ENCODE data around the gene TFCP2L1.
"Not testable (repeated sequence)": the region's sequence is repeated elsewhere in the genome, so short reads cannot be mapped to it uniquely, and the experiment has no call there.

Gene TFCP2L1

GRCh38 chr2:121228521-121228920, 56.5 kb downstream of the TFCP2L1 start:
- no peaks in the 10 kb centered on the region for H3K36me3 ChIP-seq (ENCODE audit: control insufficient read depth, insufficient read depth, low read length)
- no peak overlapping the region for H3K4me3 ChIP-seq (ENCODE audit: low read depth, low read length)
- no peak overlapping the region for H3K9ac ChIP-seq (ENCODE audit: low read depth, low read length)
- no peaks in the 10 kb centered on the region for H3K27me3 ChIP-seq (ENCODE audit: control insufficient read depth, insufficient read depth, low read length)
- H3K4me1 ChIP-seq (ENCODE audit: control insufficient read depth, insufficient read depth, low read length) = no peaks in the 10 kb centered on the region
- no peaks in the 10 kb centered on the region for H3K9me3 ChIP-seq (ENCODE audit: control insufficient read depth, insufficient read depth, low read length)

DNA sequence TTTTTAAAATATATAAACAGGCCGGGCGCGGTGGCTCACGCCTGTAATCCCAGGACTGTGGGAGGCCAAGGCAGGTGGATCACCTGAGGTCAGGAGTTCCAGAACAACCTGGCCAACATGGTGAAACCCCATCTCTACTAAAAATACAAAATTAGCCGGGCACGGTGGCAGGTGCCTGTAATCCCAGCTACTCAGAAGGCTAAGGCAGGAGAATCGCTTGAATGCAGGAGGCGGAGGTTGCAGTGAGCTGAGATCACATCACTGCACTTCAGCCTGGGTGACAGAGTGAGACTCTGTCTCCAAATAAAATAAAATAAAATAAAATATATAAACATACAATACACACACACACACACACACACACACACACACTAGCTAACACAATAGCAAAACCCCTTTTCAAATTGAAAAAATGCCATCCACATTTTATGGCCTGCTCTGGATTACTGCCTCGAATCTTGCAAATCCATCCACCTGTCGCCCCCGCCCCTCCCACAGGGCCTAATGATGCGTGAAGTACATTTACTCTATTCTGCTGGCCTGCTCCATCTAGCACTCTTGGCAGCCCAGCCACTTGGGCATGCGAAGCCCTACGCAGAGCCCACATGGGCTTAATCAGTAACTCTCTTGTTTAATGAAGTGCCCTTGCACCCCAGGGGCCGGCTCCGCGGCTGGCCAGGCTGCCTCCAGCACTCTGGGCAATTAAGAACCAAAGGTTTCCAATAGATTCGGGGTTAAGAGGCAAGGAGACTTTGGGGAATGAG, 57.4 kb downstream of the TFCP2L1 start:
- H3K9me3 ChIP-seq (ENCODE audit: control insufficient read depth, insufficient read depth, low read length); H3K9ac ChIP-seq (ENCODE audit: low read depth, low read length); H3K27me3 ChIP-seq (ENCODE audit: control insufficient read depth, insufficient read depth, low read length); H3K36me3 ChIP-seq (ENCODE audit: control insufficient read depth, insufficient read depth, low read length); H3K4me1 ChIP-seq (ENCODE audit: control insufficient read depth, insufficient read depth, low read length); H3K4me3 ChIP-seq (ENCODE audit: low read depth, low read length): not testable (repeated sequence)

GRCh38 chr2:121225681-121226080, 59.3 kb downstream of the TFCP2L1 start:
- H3K4me3 ChIP-seq (ENCODE audit: low read depth, low read length); H3K4me1 ChIP-seq (ENCODE audit: control insufficient read depth, insufficient read depth, low read length); H3K27me3 ChIP-seq (ENCODE audit: control insufficient read depth, insufficient read depth, low read length); H3K36me3 ChIP-seq (ENCODE audit: control insufficient read depth, insufficient read depth, low read length); H3K9me3 ChIP-seq (ENCODE audit: control insufficient read depth, insufficient read depth, low read length); H3K9ac ChIP-seq (ENCODE audit: low read depth, low read length): not testable (repeated sequence)

DNA sequence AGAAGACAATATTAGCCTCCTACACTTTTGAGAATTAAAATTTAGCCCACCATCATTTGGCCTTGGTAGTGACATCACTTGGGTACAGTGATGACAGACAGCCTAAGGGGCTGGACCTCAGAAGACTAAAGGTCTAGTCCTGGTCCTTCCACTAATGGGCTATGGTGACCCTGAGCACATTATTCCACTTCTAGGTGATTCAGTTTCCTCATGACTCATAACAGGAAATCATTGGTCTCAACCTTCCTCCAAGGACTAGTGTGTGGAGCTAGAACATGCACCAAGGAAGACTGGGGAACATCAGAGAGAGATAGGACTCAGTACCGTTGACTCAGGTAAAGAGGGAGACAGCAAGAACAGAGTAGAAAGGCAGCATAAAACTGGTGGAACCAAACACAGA, 64.0 kb downstream of the TFCP2L1 start:
- H3K9me3 ChIP-seq (ENCODE audit: control insufficient read depth, insufficient read depth, low read length) = no peaks in the 10 kb centered on the region
- H3K27me3 ChIP-seq (ENCODE audit: control insufficient read depth, insufficient read depth, low read length) = no peaks in the 10 kb centered on the region
- no peak overlapping the region for H3K9ac ChIP-seq (ENCODE audit: low read depth, low read length)
- no peak overlapping the region for H3K4me3 ChIP-seq (ENCODE audit: low read depth, low read length)
- H3K36me3 ChIP-seq (ENCODE audit: control insufficient read depth, insufficient read depth, low read length) = no peaks in the 10 kb centered on the region
- H3K4me1 ChIP-seq (ENCODE audit: control insufficient read depth, insufficient read depth, low read length) = no peaks in the 10 kb centered on the region

DNA sequence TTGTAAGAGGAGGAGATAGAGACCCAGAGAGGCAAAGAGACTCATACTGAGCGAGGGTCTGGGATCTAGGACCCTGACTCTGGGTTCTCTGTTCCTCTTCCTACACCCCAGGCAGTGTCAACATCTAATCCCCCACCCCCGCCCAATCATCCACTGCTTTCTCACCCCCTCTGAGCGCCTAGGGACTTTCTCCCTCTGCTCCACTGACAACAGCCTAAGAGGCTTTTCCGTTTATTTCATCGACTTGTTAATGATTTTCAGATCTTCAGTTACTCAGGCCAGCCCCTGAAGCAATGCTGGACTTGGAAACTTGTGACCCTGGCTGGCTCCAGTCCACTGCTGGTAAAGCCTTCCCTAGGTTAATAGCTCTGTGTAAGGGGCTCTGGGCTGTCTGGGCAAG, 65.1 kb downstream of the TFCP2L1 start:
- no peak overlapping the region for H3K4me3 ChIP-seq (ENCODE audit: low read depth, low read length)
- no peaks in the 10 kb centered on the region for H3K27me3 ChIP-seq (ENCODE audit: control insufficient read depth, insufficient read depth, low read length)
- H3K9me3 ChIP-seq (ENCODE audit: control insufficient read depth, insufficient read depth, low read length) = no peaks in the 10 kb centered on the region
- H3K9ac ChIP-seq (ENCODE audit: low read depth, low read length) = no peak overlapping the region
- H3K36me3 ChIP-seq (ENCODE audit: control insufficient read depth, insufficient read depth, low read length) = no peaks in the 10 kb centered on the region
- no peaks in the 10 kb centered on the region for H3K4me1 ChIP-seq (ENCODE audit: control insufficient read depth, insufficient read depth, low read length)

- Histone ChIP-seq H3K4me1 (ENCODE audit: control insufficient read depth, insufficient read depth, low read length) (peaks cover 3% of the 10 kb centered on the region), H3K4me3 (ENCODE audit: low read depth, low read length) (no peak overlapping the region), H3K27me3 (ENCODE audit: control insufficient read depth, insufficient read depth, low read length) (no peaks in the 10 kb centered on the region), H3K9me3 (ENCODE audit: control insufficient read depth, insufficient read depth, low read length) (no peaks in the 10 kb centered on the region), H3K9ac (ENCODE audit: low read depth, low read length) (no peak overlapping the region), H3K36me3 (ENCODE audit: control insufficient read depth, insufficient read depth, low read length) (no peaks in the 10 kb centered on the region)
Observed at GRCh38 chr2:121218386-121218938, 66.5 kb downstream of the TFCP2L1 start.

- no peak overlapping the region for H3K9ac ChIP-seq (ENCODE audit: low read depth, low read length)
- H3K9me3 ChIP-seq (ENCODE audit: control insufficient read depth, insufficient read depth, low read length) = no peaks in the 10 kb centered on the region
- no peaks in the 10 kb centered on the region for H3K36me3 ChIP-seq (ENCODE audit: control insufficient read depth, insufficient read depth, low read length)
- H3K4me1 ChIP-seq (ENCODE audit: control insufficient read depth, insufficient read depth, low read length) = peaks cover 5% of the 10 kb centered on the region
- no peak overlapping the region for H3K4me3 ChIP-seq (ENCODE audit: low read depth, low read length)
- H3K27me3 ChIP-seq (ENCODE audit: control insufficient read depth, insufficient read depth, low read length) = no peaks in the 10 kb centered on the region
Observed at GRCh38 chr2:121217627-121218026, 67.4 kb downstream of the TFCP2L1 start.

DNA sequence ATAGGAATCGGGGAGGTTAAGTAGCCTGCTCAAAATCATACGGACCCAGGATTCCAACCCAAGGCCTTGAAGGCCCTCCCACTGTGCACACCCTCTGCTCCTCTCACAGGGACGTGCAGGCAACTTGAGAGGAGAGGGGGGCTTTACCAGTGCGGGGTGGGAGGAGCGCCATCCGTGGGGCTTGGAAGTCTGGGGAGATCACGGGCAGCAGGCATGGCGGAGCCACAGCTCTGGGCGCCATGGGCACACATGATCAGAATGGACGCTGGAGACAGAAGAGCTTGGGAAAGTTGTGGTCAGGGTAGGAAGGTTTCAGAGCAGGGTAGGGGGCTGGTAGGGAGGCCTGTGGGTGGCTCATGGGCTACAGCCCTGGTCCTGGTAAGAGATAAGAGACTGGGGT, 70.7 kb downstream of the TFCP2L1 start:
- peaks cover 5% of the 10 kb centered on the region for H3K4me1 ChIP-seq (ENCODE audit: control insufficient read depth, insufficient read depth, low read length)
- no peak overlapping the region for H3K9ac ChIP-seq (ENCODE audit: low read depth, low read length)
- H3K4me3 ChIP-seq (ENCODE audit: low read depth, low read length) = no peak overlapping the region
- no peaks in the 10 kb centered on the region for H3K27me3 ChIP-seq (ENCODE audit: control insufficient read depth, insufficient read depth, low read length)
- H3K9me3 ChIP-seq (ENCODE audit: control insufficient read depth, insufficient read depth, low read length) = no peaks in the 10 kb centered on the region
- H3K36me3 ChIP-seq (ENCODE audit: control insufficient read depth, insufficient read depth, low read length) = no peaks in the 10 kb centered on the region

- H3K9me3 ChIP-seq (ENCODE audit: control insufficient read depth, insufficient read depth, low read length) = no peaks in the 10 kb centered on the region
- peaks cover 5% of the 10 kb centered on the region for H3K4me1 ChIP-seq (ENCODE audit: control insufficient read depth, insufficient read depth, low read length)
- H3K36me3 ChIP-seq (ENCODE audit: control insufficient read depth, insufficient read depth, low read length) = no peaks in the 10 kb centered on the region
- no peak overlapping the region for H3K9ac ChIP-seq (ENCODE audit: low read depth, low read length)
- H3K4me3 ChIP-seq (ENCODE audit: low read depth, low read length) = no peak overlapping the region
- no peaks in the 10 kb centered on the region for H3K27me3 ChIP-seq (ENCODE audit: control insufficient read depth, insufficient read depth, low read length)
Observed at GRCh38 chr2:121213386-121213785, 71.6 kb downstream of the TFCP2L1 start.

DNA sequence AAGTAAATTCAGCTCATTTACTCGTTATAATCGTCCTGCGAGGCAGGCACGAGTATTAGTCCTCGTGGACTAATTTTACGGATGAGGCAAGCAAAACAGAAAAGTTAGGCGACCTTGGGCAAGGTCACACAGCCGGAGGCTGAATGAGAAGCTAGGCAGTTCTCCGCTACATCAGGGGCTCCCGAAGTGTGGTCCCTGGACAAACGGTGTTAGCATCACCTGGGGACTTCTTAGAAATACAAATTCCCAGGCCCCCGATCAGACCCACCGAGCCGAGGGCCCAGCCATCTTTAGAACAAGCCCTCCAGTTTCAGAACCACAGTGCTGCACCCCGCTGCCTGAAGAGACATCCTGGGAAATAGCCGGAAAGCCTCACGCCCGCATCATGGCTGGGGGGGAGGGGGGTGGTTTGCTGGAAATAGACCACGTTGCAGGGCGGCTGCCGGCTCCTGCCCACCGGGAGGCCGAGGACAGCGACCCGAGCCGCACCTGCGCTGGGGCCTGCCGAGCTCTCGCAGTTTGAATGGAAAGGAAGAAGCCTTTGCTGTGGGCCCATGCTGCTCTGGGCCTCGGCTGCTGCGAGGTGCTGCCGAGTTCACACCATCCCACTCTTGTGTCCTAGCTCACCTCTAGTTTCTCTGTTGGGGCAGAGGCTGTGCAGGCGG, 72.2 kb downstream of the TFCP2L1 start:
- Histone ChIP-seq H3K9me3 (ENCODE audit: control insufficient read depth, insufficient read depth, low read length) (no peaks in the 10 kb centered on the region), H3K9ac (ENCODE audit: low read depth, low read length) (no peak overlapping the region), H3K27me3 (ENCODE audit: control insufficient read depth, insufficient read depth, low read length) (no peaks in the 10 kb centered on the region), H3K36me3 (ENCODE audit: control insufficient read depth, insufficient read depth, low read length) (no peaks in the 10 kb centered on the region), H3K4me1 (ENCODE audit: control insufficient read depth, insufficient read depth, low read length) (peaks cover 5% of the 10 kb centered on the region), H3K4me3 (ENCODE audit: low read depth, low read length) (no peak overlapping the region)

DNA sequence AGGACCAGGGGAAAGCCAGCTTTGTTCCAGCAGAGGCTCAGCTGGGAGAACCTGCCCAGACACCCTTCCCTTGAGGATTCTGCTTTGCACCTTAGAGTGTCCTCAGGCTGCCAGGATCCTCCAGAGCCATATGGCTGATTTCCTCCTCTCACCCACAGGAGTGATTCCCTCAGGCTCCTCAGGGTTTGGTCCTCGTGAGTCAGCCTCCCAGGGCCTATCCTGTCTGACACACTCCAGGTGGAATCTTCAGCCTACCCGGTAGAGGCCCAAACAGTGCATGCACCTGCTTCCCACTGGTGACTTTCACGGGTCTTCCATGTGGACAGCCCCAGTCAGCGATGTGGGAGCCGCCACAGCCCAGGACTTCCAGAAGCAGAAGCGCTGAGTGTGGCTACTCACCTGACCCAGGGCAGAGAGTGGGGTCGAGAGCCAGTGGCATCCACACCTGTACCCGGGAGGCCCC, 73.3 kb downstream of the TFCP2L1 start:
- H3K4me3 ChIP-seq (ENCODE audit: low read depth, low read length) = no peak overlapping the region
- H3K4me1 ChIP-seq (ENCODE audit: control insufficient read depth, insufficient read depth, low read length) = peaks cover 5% of the 10 kb centered on the region
- H3K27me3 ChIP-seq (ENCODE audit: control insufficient read depth, insufficient read depth, low read length) = no peaks in the 10 kb centered on the region
- H3K9me3 ChIP-seq (ENCODE audit: control insufficient read depth, insufficient read depth, low read length) = no peaks in the 10 kb centered on the region
- no peaks in the 10 kb centered on the region for H3K36me3 ChIP-seq (ENCODE audit: control insufficient read depth, insufficient read depth, low read length)
- H3K9ac ChIP-seq (ENCODE audit: low read depth, low read length) = no peak overlapping the region

DNA sequence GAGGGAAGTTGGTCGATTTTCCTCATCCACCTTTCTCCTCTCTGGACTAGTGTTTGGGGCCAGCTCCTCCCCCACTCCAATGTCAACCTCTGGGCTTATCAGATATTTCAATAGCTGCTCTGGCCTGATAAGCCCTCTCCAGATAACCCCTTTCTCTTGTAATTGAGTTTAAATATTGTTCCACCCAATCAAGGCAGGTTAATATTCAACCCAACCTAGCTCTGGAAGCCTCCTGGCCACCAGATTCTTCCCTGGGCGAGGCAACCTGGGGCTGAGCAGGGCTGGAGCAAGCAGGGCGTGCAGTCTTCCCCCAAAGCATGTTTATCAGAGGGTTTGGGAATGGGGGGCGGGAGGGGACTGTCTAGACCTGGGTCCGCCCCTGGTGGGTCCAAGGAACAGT, 73.8 kb downstream of the TFCP2L1 start:
- Histone ChIP-seq H3K9ac (ENCODE audit: low read depth, low read length) (no peak overlapping the region), H3K27me3 (ENCODE audit: control insufficient read depth, insufficient read depth, low read length) (no peaks in the 10 kb centered on the region), H3K36me3 (ENCODE audit: control insufficient read depth, insufficient read depth, low read length) (no peaks in the 10 kb centered on the region), H3K9me3 (ENCODE audit: control insufficient read depth, insufficient read depth, low read length) (no peaks in the 10 kb centered on the region), H3K4me3 (ENCODE audit: low read depth, low read length) (no peak overlapping the region), H3K4me1 (ENCODE audit: control insufficient read depth, insufficient read depth, low read length) (peaks cover 5% of the 10 kb centered on the region)

Data from iPS-15b (cell line).